K562 (cell line): ENCODE measurements around the gene ASCC3. TPM values are rescaled to one million over a fixed set of nuclear protein-coding genes. Genes with fewer than 3 reads are reported as not detected.

Experiments
- ATAC-seq: fragments of 200-7000 bp; cut with Tn5 transposase; 3 replicates; pipeline ENCODE4 v1.9.1; 2020; ENCODE audit warnings: moderate library complexity
- BruUV-seq: library from RNA; stranded (reverse); fragments of 400-500 nt; replicated peaks from 2 replicates; lab custom pipeline; 2021; lab: Mats Ljungman, UMichigan
- CTCF ChIA-PET: fragments of 300-600 bp; formaldehyde crosslinking; extraction: SDS; loops from one replicate; lab custom pipeline; 2021; ENCODE audit warnings: low intra/inter-chr PET ratio; lab: Yijun Ruan, JAX
- POLR2A ChIA-PET: fragments of 300-600, 350-650 bp; sonication (Branson Sonifier 250); formaldehyde crosslinking; extraction: SDS; loops from one replicate; lab custom pipeline; 2021; ENCODE audit warnings: antibody characterized with exemption, inconsistent platforms; lab: Yijun Ruan, JAX
- DNase-seq, 4 experiments: peaks; one replicate each; pipeline versions ENCODE4 v3.0.0 to v3.0.0-alpha.2; 2011 to 2018; ENCODE audit warnings: low spot score in 3 of 4, mixed read lengths in 3 of 4; ENCODE audit errors: extremely low read depth in 1 of 4
- FAIRE-seq: peaks from 2 replicates; lab custom pipeline; 2011; peaks lifted over from hg19 to GRCh38; lab: Jason Lieb, UNC
- H2AFZ ChIP-seq: 2 replicates; pipeline ENCODE4 v1.6.0; 2011; ENCODE audit warnings: low read depth, low read length, control low read depth, inconsistent platforms
- H3K27ac ChIP-seq: fragments of 200-600 bp; 3 replicates; pipeline ENCODE4 v1.8.0; 2011; ENCODE audit warnings: low read depth, mild to moderate bottlenecking, control low read depth, inconsistent platforms, low read length, moderate library complexity, mixed read lengths; ENCODE audit errors: extremely low read depth
- H3K27me3 ChIP-seq, 2 experiments: fragments of 300-600 bp in 1 of 2; 2 replicates in 1 of 2; 3 replicates in 1 of 2; pipeline versions ENCODE4 v1.6.0 to v1.8.0; 2011; ENCODE audit warnings: inconsistent platforms in 2 of 2, low read length in 2 of 2, mild to moderate bottlenecking in 1 of 2, mixed read lengths in 1 of 2, moderate library complexity in 1 of 2; ENCODE audit not compliant: control insufficient read depth in 2 of 2, insufficient read depth in 2 of 2
- H3K36me3 ChIP-seq: fragments of 300-600 bp; 3 replicates; pipeline ENCODE4 v1.8.0; 2011; ENCODE audit warnings: mild to moderate bottlenecking, low read length, inconsistent platforms; ENCODE audit not compliant: control insufficient read depth, insufficient read depth
- H3K4me1 ChIP-seq, 2 experiments: fragments of 200-600 bp in 1 of 2; replicated peaks in 1 of 2; 2 replicates in 1 of 2; 3 replicates in 1 of 2; pipeline versions ENCODE4 v1.5.1 to v1.8.0; 2011; ENCODE audit warnings: inconsistent platforms in 2 of 2, low read length in 2 of 2, mild to moderate bottlenecking in 1 of 2, mixed read lengths in 1 of 2, moderate library complexity in 1 of 2; ENCODE audit not compliant: control insufficient read depth in 2 of 2, insufficient read depth in 2 of 2
- H3K4me2 ChIP-seq: 2 replicates; pipeline ENCODE4 v1.6.1; 2011; ENCODE audit warnings: low read length, control low read depth, inconsistent platforms, mixed read lengths; ENCODE audit not compliant: insufficient read depth
- H3K4me3 ChIP-seq: fragments of 200-600 bp; sonication (generic), shearing (Covaris generic); 2 replicates; pipeline ENCODE4 v1.5.1; 2016; ENCODE audit warnings: control low read depth, inconsistent platforms
- H3K79me2 ChIP-seq: fragments of 200-600 bp; 3 replicates; pipeline ENCODE4 v1.8.0; 2011; ENCODE audit warnings: low read length, inconsistent platforms; ENCODE audit not compliant: control insufficient read depth, insufficient read depth
- H3K9ac ChIP-seq, 2 experiments: 2 replicates each; pipeline versions ENCODE4 v1.6.0 to v1.6.1; 2011; ENCODE audit warnings: low read depth in 2 of 2, low read length in 2 of 2, control low read depth in 1 of 2, inconsistent platforms in 1 of 2, mild to moderate bottlenecking in 1 of 2, mixed read lengths in 1 of 2; ENCODE audit not compliant: insufficient read depth in 1 of 2
- H3K9me1 ChIP-seq: one replicate; pipeline ENCODE4 v1.6.0; 2011; ENCODE audit warnings: inconsistent platforms, mild to moderate bottlenecking, low read length, moderate library complexity; ENCODE audit not compliant: control insufficient read depth, insufficient read depth
- H3K9me3 ChIP-seq: replicated peaks from 2 replicates; pipeline ENCODE4 v1.5.1; 2011; ENCODE audit warnings: low read depth, low read length, inconsistent platforms; ENCODE audit not compliant: control insufficient read depth, insufficient read depth
- H4K20me1 ChIP-seq: replicated peaks from 2 replicates; pipeline ENCODE4 v1.6.1; 2011; ENCODE audit warnings: low read length, inconsistent platforms, mixed read lengths; ENCODE audit not compliant: control insufficient read depth, insufficient read depth
- ARNT ChIP-seq, 2 experiments: fragments of 450-650 bp; IDR thresholded peaks; 2 replicates each; pipeline ENCODE4 v1.6.1; 2016; ENCODE audit warnings: mild to moderate bottlenecking in 1 of 2
- CBFA2T3 ChIP-seq: fragments of 450-650 bp; IDR thresholded peaks from 2 replicates; pipeline ENCODE4 v1.6.1; 2017
- EP300 ChIP-seq: IDR thresholded peaks from 2 replicates; pipeline ENCODE4 v1.6.1; 2012; ENCODE audit warnings: low read length, improper control_type of control experiment
- FOXA1 ChIP-seq: fragments of 450-650 bp; IDR thresholded peaks from 2 replicates; pipeline ENCODE4 v1.6.1; 2016; ENCODE audit warnings: mild to moderate bottlenecking, borderline replicate concordance
- HEY1 ChIP-seq: fragments of 250-450 bp; sonication (Bioruptor Pico); IDR thresholded peaks from 2 replicates; pipeline ENCODE4 v1.5.0; 2020; ENCODE audit warnings: mild to moderate bottlenecking, moderate library complexity, borderline replicate concordance
- HMG20A ChIP-seq: fragments of 450-650 bp; formaldehyde crosslinking; conservative IDR thresholded peaks from 2 replicates; pipeline ENCODE4 v1.4.0; 2020; ENCODE audit warnings: mild to moderate bottlenecking, mixed read lengths
- MAFK ChIP-seq: IDR thresholded peaks from 2 replicates; pipeline ENCODE4 v1.6.1; 2011; ENCODE audit warnings: low read length, improper control_type of control experiment
- NCOR1 ChIP-seq: fragments of 450-650 bp; IDR thresholded peaks from 2 replicates; pipeline ENCODE4 v1.6.1; 2016; ENCODE audit warnings: mild to moderate bottlenecking, moderate library complexity
- NR2C1 ChIP-seq, 2 experiments: fragments of 450-650 bp; IDR thresholded peaks; 2 replicates each; pipeline ENCODE4 v1.6.1; 2017; ENCODE audit warnings: mild to moderate bottlenecking in 2 of 2, antibody characterized with exemption in 1 of 2, inconsistent platforms in 1 of 2, missing compliant biosample characterization in 1 of 2, missing genetic modification characterization in 1 of 2
- NR3C1 ChIP-seq: sonication (generic); formaldehyde crosslinking; IDR thresholded peaks from 2 replicates; pipeline ENCODE4 v1.8.1; 2022; ENCODE audit warnings: missing genetic modification reagents
- POLR2AphosphoS5 ChIP-seq: IDR thresholded peaks from 2 replicates; pipeline ENCODE4 v1.6.1; 2011; ENCODE audit warnings: mild to moderate bottlenecking, low read depth, low read length, moderate library complexity; ENCODE audit not compliant: control insufficient read depth, insufficient read depth
- PTTG1 ChIP-seq: fragments of 450-650 bp; IDR thresholded peaks from 2 replicates; pipeline ENCODE4 v1.6.1; 2016; ENCODE audit warnings: low read depth, mild to moderate bottlenecking, missing genetic modification characterization, missing compliant biosample characterization
- SMC3 ChIP-seq: conservative IDR thresholded peaks from 2 replicates; pipeline ENCODE4 v1.6.1; 2011; ENCODE audit warnings: low read depth, low read length, improper control_type of control experiment; ENCODE audit not compliant: insufficient read depth
- STAT5A ChIP-seq: IDR thresholded peaks from 2 replicates; pipeline ENCODE4 v1.6.1; 2012; ENCODE audit warnings: low read length, inconsistent platforms, borderline replicate concordance
- TCF3 ChIP-seq: sonication (generic); formaldehyde crosslinking; IDR thresholded peaks from 2 replicates; pipeline ENCODE4 v1.4.0; 2020; ENCODE audit warnings: mild to moderate bottlenecking, missing genetic modification reagents
- TRIM24 ChIP-seq, 2 experiments: fragments of 450-650 bp; IDR thresholded peaks; 2 replicates each; pipeline ENCODE4 v1.6.1; 2016
- ZNF146 ChIP-seq: IDR thresholded peaks from one replicate; pipeline ENCODE4 v1.6.1; 2018; ENCODE audit warnings: missing compliant biosample characterization; ENCODE audit not compliant: unreplicated experiment
- ZNF232 ChIP-seq: sonication (generic); formaldehyde crosslinking; IDR thresholded peaks from 2 replicates; pipeline ENCODE4 v1.8.0; 2022; ENCODE audit warnings: mild to moderate bottlenecking, missing genetic modification reagents
- ZNF668 ChIP-seq: fragments of 250-450 bp; sonication (Bioruptor Pico); IDR thresholded peaks from 2 replicates; pipeline ENCODE4 v1.8.0; 2022; ENCODE audit warnings: mild to moderate bottlenecking, inconsistent platforms
- ZSCAN29 ChIP-seq: fragments of 450-650 bp; IDR thresholded peaks from 2 replicates; pipeline ENCODE4 v1.6.1; 2017
- WGBS: fragments of 100-300 bp; shearing (Covaris generic); methylation state at CpG from one replicate; pipeline ENCODE4 v1.1.6; 2016; ENCODE audit warnings: low coverage, mixed read lengths; ENCODE audit not compliant: insufficient coverage; ENCODE audit errors: missing lambda C conversion rate; 5-methylcytosine and 5-hydroxymethylcytosine counted together
- in situ Hi-C: fragments of 300-500 bp; cut with MboI; formaldehyde crosslinking; loops from 4 replicates; pipeline ENCODE4 v1.15.0; 2018; ENCODE audit warnings: inconsistent platforms, mixed read lengths
- intact Hi-C: fragments of 100-400 bp; cut with micrococcal nuclease; formaldehyde crosslinking; loops from 2 replicates; pipeline ENCODE4 v1.14.2; 2022
- polyA plus RNA-seq, 8 experiments: library from polyadenylated mRNA; depleted of rRNA in 4 of 8; stranded (reverse) in 5 of 8; unstranded in 3 of 8; fragments of >200 nt; fragmentation: Nextera tagmentation in 2 of 8; fragmentation: Illumina TruSeq in 1 of 8; extraction: Ambion mirVana in 2 of 8; extraction: Trizol in 1 of 8; gene quantifications; 2 replicates each; pipeline versions ENCODE4 v1.2.1 to v1.2.3, GENCODE V29; 2011 to 2014; ENCODE audit warnings: inconsistent platforms in 1 of 8, missing spikeins in 1 of 8
- total RNA-seq, 7 experiments: library from RNA; depleted of rRNA in 6 of 7; stranded (reverse); fragments of >200 nt in 6 of 7; fragmentation: Illumina TruSeq in 2 of 7; extraction: Trizol in 2 of 7; gene quantifications; 2 replicates each; pipeline versions ENCODE4 v1.2.1 to v1.2.3, GENCODE V29; 2011 to 2021; ENCODE audit warnings: low replicate concordance in 1 of 7
- TF ChIP-seq, protein P1 (sequence below): sonication (generic); formaldehyde crosslinking; IDR thresholded peaks from 2 replicates; pipeline ENCODE4 v1.8.1; 2023; ENCODE audit warnings: mild to moderate bottlenecking, missing genetic modification reagents
- TF ChIP-seq, protein P2 (sequence below): fragments of 450-650 bp; formaldehyde crosslinking; IDR thresholded peaks from 2 replicates; pipeline ENCODE4 v1.4.0; 2022; ENCODE audit warnings: missing genetic modification characterization

The ASCC3 gene
- total and polyA plus RNA-seq, 9 of the 15 experiments (the other 6 are each of a cell fraction or from before 2014, with no cell fraction given): 16.1 to 56.1 (median 33.9) TPM

GRCh38 chr6:100915876-100916275, 34.7 kb upstream of the ASCC3 start:
- H3K4me2 ChIP-seq: no peak overlapping the region; the same call in 1 of the 2 replicates
- H3K27ac ChIP-seq: no peak overlapping the region
- ChIA-PET CTCF (no interaction called here), POLR2A (no interaction called here)
- no peaks in the 10 kb centered on the region for H3K9me3 ChIP-seq
- H3K4me3 ChIP-seq: no peak overlapping the region
- peaks cover 0 to 5% of the 10 kb centered on the region in 2 experiments; a peak in 2 of 5 replicates for H3K4me1 ChIP-seq
- no peaks in the 10 kb centered on the region for H3K79me2 ChIP-seq
- no peaks in the 10 kb centered on the region for H3K36me3 ChIP-seq
- no peaks in the 10 kb centered on the region for H3K9me1 ChIP-seq
- no peak overlapping the region for H3K9ac ChIP-seq
- no peaks in the 10 kb centered on the region for H3K27me3 ChIP-seq
- H2AFZ ChIP-seq: no peak overlapping the region
- 8% methylated on average over 3 of the region's 3 CpGs for WGBS
- H4K20me1 ChIP-seq: no peaks in the 10 kb centered on the region
- intact Hi-C loops (no loop called here), in situ Hi-C loops (no loop called here)
- DNase-seq (peak; percentile 36 to 60 (median 55)), FAIRE-seq (no peak), ATAC-seq (peak; percentile 74)
- BruUV-seq: no TSS peak
- TF ChIP-seq ZNF146: no peak
- TF ChIP-seq NCOR1: peak; percentile 13; the same call in 1 of the 2 replicates
- TF ChIP-seq ARNT (IDR thresholded peaks at IDR 0.05): no peak
- TF ChIP-seq NR3C1 (CRISPR knock-in tag): no peak
- TF ChIP-seq, protein P1, sequence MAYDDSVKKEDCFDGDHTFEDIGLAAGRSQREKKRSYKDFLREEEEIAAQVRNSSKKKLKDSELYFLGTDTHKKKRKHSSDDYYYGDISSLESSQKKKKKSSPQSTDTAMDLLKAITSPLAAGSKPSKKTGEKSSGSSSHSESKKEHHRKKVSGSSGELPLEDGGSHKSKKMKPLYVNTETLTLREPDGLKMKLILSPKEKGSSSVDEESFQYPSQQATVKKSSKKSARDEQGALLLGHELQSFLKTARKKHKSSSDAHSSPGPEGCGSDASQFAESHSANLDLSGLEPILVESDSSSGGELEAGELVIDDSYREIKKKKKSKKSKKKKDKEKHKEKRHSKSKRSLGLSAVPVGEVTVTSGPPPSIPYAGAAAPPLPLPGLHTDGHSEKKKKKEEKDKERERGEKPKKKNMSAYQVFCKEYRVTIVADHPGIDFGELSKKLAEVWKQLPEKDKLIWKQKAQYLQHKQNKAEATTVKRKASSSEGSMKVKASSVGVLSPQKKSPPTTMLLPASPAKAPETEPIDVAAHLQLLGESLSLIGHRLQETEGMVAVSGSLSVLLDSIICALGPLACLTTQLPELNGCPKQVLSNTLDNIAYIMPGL (CRISPR knock-in tag): no peak
- TF ChIP-seq ZNF232 (CRISPR knock-in tag): no peak
- TF ChIP-seq PTTG1 (tag): no peak
- TF ChIP-seq NR2C1 (IDR thresholded peaks at IDR 0.05): no peak
- TF ChIP-seq NR2C1 (tag; IDR thresholded peaks at IDR 0.05): no peak
- TF ChIP-seq ZSCAN29: no peak
- no peak for TF ChIP-seq FOXA1
- peak; percentile 83 for TF ChIP-seq CBFA2T3
- TF ChIP-seq HMG20A (CRISPR knock-in tag): no peak
- no peak for TF ChIP-seq SMC3
- TF ChIP-seq, protein P2, sequence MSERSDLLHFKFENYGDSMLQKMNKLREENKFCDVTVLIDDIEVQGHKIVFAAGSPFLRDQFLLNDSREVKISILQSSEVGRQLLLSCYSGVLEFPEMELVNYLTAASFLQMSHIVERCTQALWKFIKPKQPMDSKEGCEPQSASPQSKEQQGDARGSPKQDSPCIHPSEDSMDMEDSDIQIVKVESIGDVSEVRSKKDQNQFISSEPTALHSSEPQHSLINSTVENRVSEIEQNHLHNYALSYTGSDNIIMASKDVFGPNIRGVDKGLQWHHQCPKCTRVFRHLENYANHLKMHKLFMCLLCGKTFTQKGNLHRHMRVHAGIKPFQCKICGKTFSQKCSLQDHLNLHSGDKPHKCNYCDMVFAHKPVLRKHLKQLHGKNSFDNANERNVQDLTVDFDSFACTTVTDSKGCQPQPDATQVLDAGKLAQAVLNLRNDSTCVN (CRISPR knock-in tag): no peak
- peak; percentile 51; the same call in 1 of the 2 replicates for TF ChIP-seq STAT5A
- peak; percentile 30; the same call in 1 of the 2 replicates for TF ChIP-seq EP300
- no peak for TF ChIP-seq ZNF668 (CRISPR knock-in tag)
- peak; percentile 53; the same call in 1 of the 2 replicates for TF ChIP-seq POLR2AphosphoS5
- TF ChIP-seq HEY1 (CRISPR knock-in tag): no peak
- TF ChIP-seq TCF3 (CRISPR knock-in tag): peak; percentile 72
- peak; percentile 49 to 59; a peak in 2 of 4 replicates for TF ChIP-seq TRIM24 (IDR thresholded peaks at IDR 0.05)
- TF ChIP-seq MAFK: no peak
